Neuronal stem cell (in vitro differentiated cells): ENCODE data around the gene TBC1D16.

Source experiments
- DNase-seq: peaks from one replicate; pipeline ENCODE4 v3.0.0-alpha.2; 2013; ENCODE audit warnings: low spot score
- H2AFZ ChIP-seq: one replicate; pipeline ENCODE4 v1.6.1; 2013; ENCODE audit warnings: mild to moderate bottlenecking, low read length, inconsistent platforms
- H2AK5ac ChIP-seq: 2 replicates; pipeline ENCODE4 v1.6.1; 2013; ENCODE audit warnings: low read depth, mild to moderate bottlenecking, inconsistent platforms, low read length, moderate library complexity, mixed read lengths
- H2BK120ac ChIP-seq: 2 replicates; pipeline ENCODE4 v1.6.1; 2013; ENCODE audit warnings: low read depth, mild to moderate bottlenecking, inconsistent platforms, low read length, moderate library complexity, mixed read lengths
- H2BK12ac ChIP-seq: one replicate; pipeline ENCODE4 v1.6.1; 2013; ENCODE audit warnings: low read length, inconsistent platforms
- H2BK15ac ChIP-seq: 2 replicates; pipeline ENCODE4 v1.6.1; 2013; ENCODE audit warnings: mild to moderate bottlenecking, low read length, inconsistent platforms, mixed read lengths
- H2BK5ac ChIP-seq: one replicate; pipeline ENCODE4 v1.6.1; 2013; ENCODE audit warnings: inconsistent platforms, mild to moderate bottlenecking, low read length, moderate library complexity
- H3K14ac ChIP-seq: one replicate; pipeline ENCODE4 v1.6.1; 2013; ENCODE audit warnings: low read length, inconsistent platforms
- H3K18ac ChIP-seq: 2 replicates; pipeline ENCODE4 v1.6.1; 2013; ENCODE audit warnings: low read length, inconsistent platforms
- H3K23ac ChIP-seq: 2 replicates; pipeline ENCODE4 v1.6.1; 2013; ENCODE audit warnings: low read depth, mild to moderate bottlenecking, mixed read lengths, low read length, inconsistent platforms; ENCODE audit not compliant: poor library complexity
- H3K27ac ChIP-seq: replicated peaks from 3 replicates; pipeline ENCODE4 v1.5.1; 2013; ENCODE audit warnings: low read length, inconsistent platforms
- H3K27me3 ChIP-seq, 3 experiments: 2 replicates each; pipeline ENCODE4 v1.6.1; 2013; ENCODE audit warnings: low read length in 3 of 3, mild to moderate bottlenecking in 2 of 3, inconsistent platforms in 1 of 3, low read depth in 1 of 3, mixed read lengths in 1 of 3, moderate library complexity in 1 of 3; ENCODE audit not compliant: control insufficient read depth in 3 of 3, insufficient read depth in 3 of 3
- H3K36me3 ChIP-seq, 2 donors: replicated peaks in 1 of 2; 2 replicates each; pipeline ENCODE4 v1.6.1; 2013; ENCODE audit warnings: low read length in 2 of 2; ENCODE audit not compliant: control insufficient read depth in 2 of 2, insufficient read depth in 2 of 2
- H3K4ac ChIP-seq: 2 replicates; pipeline ENCODE4 v1.6.1; 2013; ENCODE audit warnings: inconsistent platforms, mild to moderate bottlenecking, low read length, moderate library complexity
- H3K4me1 ChIP-seq, 2 donors: 1 replicate in 1 of 2; 2 replicates in 1 of 2; pipeline ENCODE4 v1.6.1; 2013; ENCODE audit warnings: low read length in 2 of 2, low read depth in 1 of 2; ENCODE audit not compliant: control insufficient read depth in 2 of 2, insufficient read depth in 1 of 2
- H3K4me2 ChIP-seq: one replicate; pipeline ENCODE4 v1.6.1; 2013; ENCODE audit warnings: mild to moderate bottlenecking, low read length, inconsistent platforms; ENCODE audit not compliant: insufficient read depth, poor library complexity, severe bottlenecking
- H3K4me3 ChIP-seq, 2 donors: 2 replicates each; pipeline ENCODE4 v1.5.1; 2013; ENCODE audit warnings: low read length in 2 of 2, mild to moderate bottlenecking in 2 of 2, inconsistent platforms in 1 of 2, moderate library complexity in 1 of 2
- H3K79me1 ChIP-seq: one replicate; pipeline ENCODE4 v1.6.1; 2013; ENCODE audit warnings: low read depth, mild to moderate bottlenecking, inconsistent platforms, low read length, moderate library complexity
- H3K9ac ChIP-seq: one replicate; pipeline ENCODE4 v1.6.1; 2013; ENCODE audit warnings: mild to moderate bottlenecking, low read depth, low read length, inconsistent platforms; ENCODE audit not compliant: poor library complexity
- H3K9me3 ChIP-seq, 2 donors: replicated peaks in 1 of 2; 2 replicates each; pipeline versions ENCODE3 to v1.6.1; 2013; ENCODE audit warnings: low read length in 2 of 2, mild to moderate bottlenecking in 2 of 2, inconsistent platforms in 1 of 2, low read depth in 1 of 2, mixed read lengths in 1 of 2, moderate library complexity in 1 of 2; ENCODE audit not compliant: control insufficient read depth in 2 of 2, insufficient read depth in 1 of 2
- H4K8ac ChIP-seq: one replicate; pipeline ENCODE4 v1.6.1; 2013; ENCODE audit warnings: low read depth, mild to moderate bottlenecking, inconsistent platforms, low read length, moderate library complexity
- H4K91ac ChIP-seq: one replicate; pipeline ENCODE4 v1.6.1; 2013; ENCODE audit warnings: low read length, low read depth, mild to moderate bottlenecking, inconsistent platforms; ENCODE audit not compliant: poor library complexity
- WGBS, 2 donors: extraction: QIAGEN DNeasy Blood & Tissue Kit; methylation state at CpG; one replicate each; pipeline ENCODE4 v1.1.7; 2013; ENCODE audit warnings: missing lambda C conversion rate in 2 of 2, mixed read lengths in 1 of 2; ENCODE audit not compliant: insufficient read length in 2 of 2, insufficient replicate concordance in 1 of 2; ENCODE audit errors: extremely low coverage in 2 of 2; 5-methylcytosine and 5-hydroxymethylcytosine counted together

The TBC1D16 gene

DNA sequence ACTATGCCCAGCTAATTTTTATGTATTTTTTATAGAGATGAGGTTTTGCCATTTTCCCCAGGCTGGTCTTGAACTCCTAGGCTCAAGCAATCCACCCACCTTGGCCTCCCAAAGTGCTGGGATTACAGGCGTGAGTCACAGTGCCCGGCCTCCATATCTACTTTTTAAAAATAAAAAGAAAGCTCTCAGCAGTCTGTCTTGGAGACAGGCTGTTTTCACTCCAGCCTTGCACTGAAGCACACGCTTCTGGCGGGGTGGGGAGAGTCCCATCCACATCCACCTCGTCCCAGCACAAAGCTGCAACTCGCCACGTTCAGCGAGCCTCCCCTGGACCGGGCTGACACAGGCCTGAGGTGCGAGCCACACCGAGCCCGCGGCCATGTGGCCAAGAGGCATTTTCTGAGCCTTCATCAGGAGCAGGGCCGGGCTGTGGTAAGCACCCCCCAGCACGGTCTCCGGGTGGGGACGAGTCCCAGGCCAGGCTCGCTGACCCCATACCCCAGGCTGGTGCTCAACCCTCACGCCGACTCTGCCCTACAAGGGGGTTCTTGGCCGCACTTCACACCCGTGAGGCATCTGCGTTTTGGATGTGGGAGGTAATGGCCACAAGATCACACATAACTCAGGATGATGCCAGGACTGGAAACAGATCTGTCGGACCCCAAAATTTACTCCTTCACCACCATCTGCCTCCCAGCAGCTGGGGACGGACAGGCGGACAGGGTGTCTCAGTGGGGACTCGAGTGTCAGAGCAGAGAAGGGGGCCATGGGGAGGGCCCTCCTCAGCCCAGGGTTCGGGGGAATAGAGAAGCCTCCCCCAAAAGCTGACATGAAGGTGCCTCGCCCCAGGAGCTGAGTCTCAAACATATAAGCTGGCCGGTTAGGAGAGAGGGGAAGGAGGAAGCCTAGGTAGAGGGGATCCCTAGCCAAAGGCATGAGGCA, 28.6 kb downstream of the TBC1D16 start:
- no peak overlapping the region for H2AFZ ChIP-seq
- peak overlapping the region; percentile 32 for H3K23ac ChIP-seq
- H3K27me3 ChIP-seq = no peaks in the 10 kb centered on the region
- H3K4me1 ChIP-seq = no peaks in the 10 kb centered on the region
- H2BK5ac ChIP-seq = no peak overlapping the region
- H3K9ac ChIP-seq = no peak overlapping the region
- no peak overlapping the region for H4K8ac ChIP-seq
- no peak overlapping the region for H2BK120ac ChIP-seq
- no peak for DNase-seq
- H3K14ac ChIP-seq = no peak overlapping the region
- no peak overlapping the region for H2BK15ac ChIP-seq
- no peak overlapping the region for H3K4ac ChIP-seq
- H2BK12ac ChIP-seq = no peak overlapping the region
- no peak overlapping the region for H4K91ac ChIP-seq
- H3K27ac ChIP-seq = no peak overlapping the region
- H3K18ac ChIP-seq = no peak overlapping the region
- WGBS, 2 donors = no CpG with 5 or more reads among the region's 30 CpGs
- peak overlapping the region; percentile 47 for H2AK5ac ChIP-seq
- no peaks in the 10 kb centered on the region for H3K9me3 ChIP-seq
- H3K36me3 ChIP-seq = peaks cover 13 to 86% of the 10 kb centered on the region in 2 donors
- H3K4me3 ChIP-seq = no peak overlapping the region
- no peak overlapping the region for H3K4me2 ChIP-seq
- H3K79me1 ChIP-seq = peaks cover 5% of the 10 kb centered on the region

DNA sequence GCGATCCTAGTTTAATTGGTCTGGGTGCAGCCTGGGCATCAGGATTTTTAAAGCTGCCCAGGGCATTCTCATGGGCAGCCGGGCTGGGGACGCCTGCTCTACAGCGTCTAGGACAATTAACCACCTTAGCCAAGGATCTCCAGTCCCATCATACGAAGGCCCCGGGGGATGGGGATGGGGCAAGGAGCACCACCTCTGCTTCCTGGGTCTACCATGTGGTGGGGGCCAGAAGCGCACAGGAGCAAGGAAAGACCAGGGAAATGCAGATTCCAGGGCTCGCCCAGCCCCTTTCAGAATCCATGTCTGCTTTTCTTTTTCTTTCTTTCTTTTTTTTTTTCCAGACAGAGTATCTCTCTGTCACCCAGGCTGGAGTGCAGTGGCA, 29.3 kb downstream of the TBC1D16 start:
- no peak overlapping the region for H3K4me3 ChIP-seq
- no peaks in the 10 kb centered on the region for H3K27me3 ChIP-seq
- H3K4ac ChIP-seq = no peak overlapping the region
- no peaks in the 10 kb centered on the region for H3K9me3 ChIP-seq
- no peak overlapping the region for H2BK15ac ChIP-seq
- H3K18ac ChIP-seq = no peak overlapping the region
- H2BK5ac ChIP-seq = no peak overlapping the region
- no peak overlapping the region for H2BK120ac ChIP-seq
- H4K8ac ChIP-seq = no peak overlapping the region
- H3K23ac ChIP-seq = no peak overlapping the region
- H2AFZ ChIP-seq = no peak overlapping the region
- no peak for DNase-seq
- H3K4me1 ChIP-seq = no peaks in the 10 kb centered on the region
- H3K27ac ChIP-seq = no peak overlapping the region
- H2AK5ac ChIP-seq = no peak overlapping the region
- H2BK12ac ChIP-seq = no peak overlapping the region
- no peak overlapping the region for H3K4me2 ChIP-seq
- WGBS, 2 donors = no CpG with 5 or more reads among the region's 8 CpGs
- H3K9ac ChIP-seq = no peak overlapping the region
- no peak overlapping the region for H4K91ac ChIP-seq
- H3K36me3 ChIP-seq = peaks cover 11 to 85% of the 10 kb centered on the region in 2 donors
- H3K79me1 ChIP-seq = peaks cover 5% of the 10 kb centered on the region
- no peak overlapping the region for H3K14ac ChIP-seq

DNA sequence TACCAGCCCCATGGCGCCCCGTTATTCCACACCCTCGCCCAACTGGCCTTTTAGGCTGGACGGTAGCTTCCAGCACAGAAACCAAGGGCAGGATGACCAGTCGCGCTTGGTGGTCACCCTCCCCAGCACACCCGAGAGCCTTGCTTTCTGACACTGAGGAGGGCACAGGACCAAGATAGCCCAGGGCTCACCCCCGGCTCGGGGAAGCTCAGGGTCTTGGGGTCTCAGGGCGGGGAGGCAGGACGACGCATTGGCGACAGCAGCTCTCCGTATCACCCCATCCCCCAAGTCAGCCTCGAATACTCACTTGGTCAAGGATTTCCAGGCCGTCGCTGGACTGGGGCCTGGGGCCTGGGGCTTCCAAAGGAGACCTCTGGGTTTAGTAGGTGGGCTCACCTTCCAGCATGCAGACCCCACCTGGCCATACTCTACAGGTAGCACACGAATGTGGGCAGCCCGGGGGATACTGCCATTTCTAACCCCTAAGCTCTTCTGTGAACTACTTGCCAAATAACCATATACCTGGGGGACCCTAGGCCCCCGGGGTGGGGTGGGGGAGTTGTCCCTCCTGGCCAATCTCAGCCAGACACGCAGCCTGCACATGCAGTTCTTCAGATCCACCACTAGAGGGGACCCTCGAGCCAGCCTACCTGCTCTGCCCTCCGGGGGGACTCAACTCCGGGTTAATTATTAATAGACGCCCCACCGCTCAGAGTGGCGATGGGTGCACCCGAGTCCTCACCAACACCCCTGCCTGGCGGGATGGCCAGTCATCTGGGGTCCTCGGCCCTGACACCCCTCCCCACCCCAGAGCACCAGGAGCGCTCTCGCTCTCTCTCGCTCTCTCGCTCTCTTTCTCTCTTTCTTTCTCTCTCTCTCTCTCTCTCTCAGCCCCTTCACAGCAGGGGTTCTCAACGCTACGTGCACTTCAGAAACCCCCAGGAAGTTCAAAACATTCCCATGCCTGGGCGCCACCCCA, 30.0 kb downstream of the TBC1D16 start:
- Histone ChIP-seq H2AK5ac (peak overlapping the region; percentile 68), H2AFZ (no peak overlapping the region), H3K4me2 (peak overlapping the region; percentile 36), H2BK120ac (no peak overlapping the region), H3K27ac (no peak overlapping the region), H4K8ac (no peak overlapping the region), H2BK5ac (no peak overlapping the region), H3K36me3 (peaks cover 16 to 85% of the 10 kb centered on the region in 2 donors), H3K23ac (peak overlapping the region; percentile 44), H3K14ac (no peak overlapping the region), H2BK15ac (no peak overlapping the region), H3K4me1 (no peaks in the 10 kb centered on the region), H3K4ac (no peak overlapping the region), H3K9me3 (peaks cover 0 to 5% of the 10 kb centered on the region in 2 donors), H3K9ac (peak overlapping the region; percentile 70), H3K79me1 (peaks cover 5% of the 10 kb centered on the region), H3K27me3 (no peaks in the 10 kb centered on the region), H2BK12ac (no peak overlapping the region), H4K91ac (no peak overlapping the region), H3K18ac (peak overlapping the region; percentile 59), H3K4me3 (no peak overlapping the region)
- DNase-seq = peak; percentile 56
- WGBS, 2 donors = no CpG with 5 or more reads among the region's 37 CpGs
